ENCODE measurements around the gene DIS3L2. TPM values are rescaled to one million over a fixed set of nuclear protein-coding genes. Genes with fewer than 3 reads are reported as not detected.
"Not testable (repeated sequence)": the region's sequence is repeated elsewhere in the genome, so short reads cannot be mapped to it uniquely, and the experiment has no call there.

The DIS3L2 gene
- total RNA-seq, 1 donor from 2014 or later: 11.8 TPM

DNA sequence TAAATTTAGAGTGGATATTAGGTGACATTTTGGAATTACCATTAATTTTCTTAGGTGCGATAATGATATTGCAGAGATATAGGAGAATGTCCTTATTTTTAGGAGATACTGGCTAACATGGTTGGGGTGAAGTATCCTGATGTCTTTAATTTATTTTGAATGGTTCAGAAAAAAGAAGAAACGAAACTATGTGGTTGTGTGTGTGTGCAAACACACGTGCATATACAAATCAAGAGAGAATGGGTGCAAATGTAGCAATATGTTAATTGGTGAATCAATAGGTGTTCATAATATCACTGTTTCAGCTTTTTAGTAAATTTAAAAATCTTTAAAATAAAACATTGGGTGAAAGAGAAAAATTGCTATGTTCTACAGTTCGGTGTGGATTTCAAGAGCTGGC is 140.9 kb downstream of the DIS3L2 start:
- TF ChIP-seq, protein P1, sequence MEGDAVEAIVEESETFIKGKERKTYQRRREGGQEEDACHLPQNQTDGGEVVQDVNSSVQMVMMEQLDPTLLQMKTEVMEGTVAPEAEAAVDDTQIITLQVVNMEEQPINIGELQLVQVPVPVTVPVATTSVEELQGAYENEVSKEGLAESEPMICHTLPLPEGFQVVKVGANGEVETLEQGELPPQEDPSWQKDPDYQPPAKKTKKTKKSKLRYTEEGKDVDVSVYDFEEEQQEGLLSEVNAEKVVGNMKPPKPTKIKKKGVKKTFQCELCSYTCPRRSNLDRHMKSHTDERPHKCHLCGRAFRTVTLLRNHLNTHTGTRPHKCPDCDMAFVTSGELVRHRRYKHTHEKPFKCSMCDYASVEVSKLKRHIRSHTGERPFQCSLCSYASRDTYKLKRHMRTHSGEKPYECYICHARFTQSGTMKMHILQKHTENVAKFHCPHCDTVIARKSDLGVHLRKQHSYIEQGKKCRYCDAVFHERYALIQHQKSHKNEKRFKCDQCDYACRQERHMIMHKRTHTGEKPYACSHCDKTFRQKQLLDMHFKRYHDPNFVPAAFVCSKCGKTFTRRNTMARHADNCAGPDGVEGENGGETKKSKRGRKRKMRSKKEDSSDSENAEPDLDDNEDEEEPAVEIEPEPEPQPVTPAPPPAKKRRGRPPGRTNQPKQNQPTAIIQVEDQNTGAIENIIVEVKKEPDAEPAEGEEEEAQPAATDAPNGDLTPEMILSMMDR (IDR thresholded peaks at IDR 0.05; ENCODE audit: insufficient read depth, low read length, severe bottlenecking): no peak
- no peak for DNase-seq (ENCODE audit: low read depth)
- no peak for FAIRE-seq
- Histone ChIP-seq H3K4me3 (ENCODE audit: low read depth, low read length) (no peak overlapping the region), H3K27me3 (ENCODE audit: control insufficient read depth, insufficient read depth, low read length) (no peaks in the 10 kb centered on the region), H3K36me3 (ENCODE audit: control insufficient read depth, insufficient read depth, low read length) (no peaks in the 10 kb centered on the region)

DNA sequence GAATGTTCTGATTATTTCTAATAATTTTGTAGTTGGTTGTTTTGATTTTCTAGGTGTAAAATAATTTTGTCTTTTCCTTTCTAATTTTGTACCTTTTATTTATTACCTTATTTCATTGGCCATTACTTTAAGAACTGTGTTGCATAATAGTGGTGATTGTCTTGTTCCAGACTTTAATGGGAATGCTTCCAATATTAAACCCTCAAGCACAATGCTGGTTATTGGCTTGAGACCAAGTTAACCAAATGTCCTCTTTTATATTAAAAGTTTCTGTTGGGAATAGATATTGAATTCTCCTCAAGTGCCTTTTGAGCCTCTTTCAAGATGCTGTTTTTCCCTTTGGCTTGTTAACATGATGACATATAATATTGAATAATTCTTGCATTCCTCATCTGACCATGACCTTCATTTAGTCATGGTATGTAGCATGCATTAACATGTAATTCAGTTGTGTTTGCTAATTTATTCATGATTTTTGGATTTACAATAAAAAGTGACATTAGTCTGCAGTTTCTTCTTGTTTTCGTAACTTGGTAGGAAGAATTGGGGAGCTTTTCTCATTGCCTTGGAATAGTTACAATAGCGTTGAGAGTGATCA is 141.7 kb downstream of the DIS3L2 start:
- no peak for FAIRE-seq
- peak; percentile 79 for DNase-seq (ENCODE audit: low read depth)

DNA sequence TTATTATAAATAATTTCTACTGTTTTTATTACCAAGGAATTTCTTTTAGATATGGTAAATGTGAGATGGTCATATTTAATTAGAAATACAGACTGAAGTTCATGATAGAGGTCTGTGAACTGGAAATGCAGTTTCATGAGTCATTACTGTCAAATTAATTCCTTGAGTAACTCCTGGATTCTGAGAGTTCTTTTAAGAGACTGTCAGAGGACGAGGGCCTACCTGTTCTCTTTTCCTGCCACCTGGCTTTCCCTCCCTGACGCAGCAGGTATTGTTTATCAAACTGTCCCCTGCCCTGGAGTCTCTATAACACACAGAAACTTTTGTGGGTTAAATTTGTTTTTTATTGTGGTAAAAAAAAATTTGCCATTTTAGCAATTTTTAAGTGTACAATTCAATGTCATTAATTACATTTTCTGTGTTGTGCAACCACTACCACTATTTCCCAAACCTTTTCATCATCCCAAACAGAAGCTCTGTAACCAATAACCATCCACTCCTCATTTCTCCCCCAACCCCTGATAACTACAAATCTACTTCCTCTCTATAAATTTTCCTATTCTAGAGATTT is 142.6 kb downstream of the DIS3L2 start:
- peak; percentile 66 for DNase-seq (ENCODE audit: low read depth)
- TF ChIP-seq, protein P1 (IDR thresholded peaks at IDR 0.05; ENCODE audit: insufficient read depth, low read length, severe bottlenecking): no peak
- H3K4me3 ChIP-seq (ENCODE audit: low read depth, low read length): no peak overlapping the region
- no peaks in the 10 kb centered on the region for H3K36me3 ChIP-seq (ENCODE audit: control insufficient read depth, insufficient read depth, low read length)
- no peak for FAIRE-seq
- H3K27me3 ChIP-seq (ENCODE audit: control insufficient read depth, insufficient read depth, low read length): no peaks in the 10 kb centered on the region

More for the DNA sequence above, 141.7 kb downstream of the DIS3L2 start:
- Histone ChIP-seq H3K36me3 (ENCODE audit: control insufficient read depth, insufficient read depth, low read length) (no peaks in the 10 kb centered on the region), H3K27me3 (ENCODE audit: control insufficient read depth, insufficient read depth, low read length) (no peaks in the 10 kb centered on the region), H3K4me3 (ENCODE audit: low read depth, low read length) (no peak overlapping the region)
- TF ChIP-seq, protein P1 (IDR thresholded peaks at IDR 0.05; ENCODE audit: insufficient read depth, low read length, severe bottlenecking): no peak

DNA sequence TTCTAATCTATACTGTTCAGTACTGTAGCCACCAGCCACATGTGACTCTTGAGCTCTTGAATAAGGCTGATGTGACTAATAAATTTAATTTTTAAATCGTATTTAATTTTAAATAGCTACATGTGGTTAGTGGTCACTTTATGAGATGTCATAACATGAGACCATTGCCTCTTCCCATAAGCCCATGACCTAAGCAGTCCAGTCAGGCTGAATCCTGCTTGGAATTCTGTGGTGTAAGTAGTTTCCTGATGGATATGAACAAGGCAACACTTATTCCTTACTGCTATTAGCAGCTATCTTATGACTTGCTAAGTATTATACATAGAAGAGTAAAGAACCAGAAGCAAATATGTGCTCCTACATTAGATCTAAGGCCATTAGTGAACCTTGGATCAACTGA is 150.0 kb downstream of the DIS3L2 start:
- Histone ChIP-seq H3K36me3 (ENCODE audit: control insufficient read depth, insufficient read depth, low read length) (no peaks in the 10 kb centered on the region), H3K27me3 (ENCODE audit: control insufficient read depth, insufficient read depth, low read length) (no peaks in the 10 kb centered on the region), H3K4me3 (ENCODE audit: low read depth, low read length) (no peak overlapping the region)
- FAIRE-seq (no peak), DNase-seq (ENCODE audit: low read depth) (no peak)
- TF ChIP-seq, protein P1 (IDR thresholded peaks at IDR 0.05; ENCODE audit: insufficient read depth, low read length, severe bottlenecking): no peak

DNA sequence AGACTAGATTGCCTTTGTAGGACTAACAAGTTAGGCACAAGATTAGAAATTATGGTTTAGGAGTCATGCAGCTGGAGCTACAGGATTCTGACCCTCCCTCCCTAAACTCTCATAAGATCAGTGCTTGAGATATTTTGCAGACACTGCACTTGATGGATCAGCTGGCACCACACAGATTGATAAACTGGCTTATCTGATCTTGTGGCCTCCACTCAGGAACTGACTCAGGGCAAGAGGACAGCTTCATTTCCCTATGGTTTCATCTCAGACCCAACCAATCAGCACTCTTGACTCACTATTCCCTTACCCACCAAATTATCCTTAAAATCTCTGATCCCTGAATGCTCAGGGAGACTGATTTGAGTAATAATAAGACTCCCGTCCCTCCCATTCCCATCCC is 152.3 kb downstream of the DIS3L2 start:
- Histone ChIP-seq H3K27me3 (ENCODE audit: control insufficient read depth, insufficient read depth, low read length) (no peaks in the 10 kb centered on the region), H3K4me3 (ENCODE audit: low read depth, low read length) (no peak overlapping the region), H3K36me3 (ENCODE audit: control insufficient read depth, insufficient read depth, low read length) (no peaks in the 10 kb centered on the region)
- no peak for DNase-seq (ENCODE audit: low read depth)
- TF ChIP-seq, protein P1 (IDR thresholded peaks at IDR 0.05; ENCODE audit: insufficient read depth, low read length, severe bottlenecking): no peak
- FAIRE-seq: no peak

DNA sequence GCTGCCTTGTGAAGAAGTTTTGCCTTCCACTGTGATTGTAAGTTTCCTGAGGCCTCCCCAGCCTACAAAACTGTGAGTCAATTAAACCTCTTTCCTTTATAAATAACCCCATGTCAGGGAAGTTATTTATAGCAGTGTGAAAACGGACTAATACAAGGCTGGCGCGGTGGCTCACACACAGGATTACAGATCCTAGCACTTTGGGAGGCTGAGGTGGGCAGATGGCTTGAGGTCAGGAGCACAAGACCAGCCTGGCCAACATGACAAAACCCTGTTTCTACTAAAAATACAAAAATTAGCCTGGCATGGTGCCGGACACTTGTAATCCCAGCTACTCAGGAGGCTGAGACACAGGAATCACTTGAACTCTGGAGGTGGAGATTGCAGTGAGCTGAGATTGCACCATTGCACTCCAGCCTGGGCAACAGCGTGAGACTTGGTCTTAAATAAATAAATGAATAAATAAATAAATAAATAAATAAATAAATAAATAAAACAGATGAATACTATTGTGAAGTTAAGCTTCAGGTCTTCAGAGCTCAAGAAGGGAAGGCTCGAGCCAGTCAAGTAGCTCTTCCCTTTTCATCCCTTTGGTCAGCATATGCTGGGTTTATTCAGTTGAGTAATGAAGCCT is 154.3 kb downstream of the DIS3L2 start:
- not testable (repeated sequence) for FAIRE-seq

More for the DNA sequence above, 154.3 kb downstream of the DIS3L2 start:
- H3K36me3 ChIP-seq (ENCODE audit: control insufficient read depth, insufficient read depth, low read length); H3K4me3 ChIP-seq (ENCODE audit: low read depth, low read length); DNase-seq (ENCODE audit: low read depth); H3K27me3 ChIP-seq (ENCODE audit: control insufficient read depth, insufficient read depth, low read length): not testable (repeated sequence)

All from bronchial epithelial cell (primary cell).